GM19328 (cell line): ENCODE measurements around the gene MAP1LC3B.
"Not testable (repeated sequence)": the region's sequence is repeated elsewhere in the genome, so short reads cannot be mapped to it uniquely, and the experiment has no call there.

ENCODE experiments used
- ATAC-seq: cut with Tn5 transposase; IDR thresholded peaks from one replicate; pipeline ENCODE4 v1.9.1; 2021; ENCODE audit warnings: mild to moderate bottlenecking, moderate library complexity; ENCODE audit not compliant: unreplicated experiment

MAP1LC3B gene

DNA sequence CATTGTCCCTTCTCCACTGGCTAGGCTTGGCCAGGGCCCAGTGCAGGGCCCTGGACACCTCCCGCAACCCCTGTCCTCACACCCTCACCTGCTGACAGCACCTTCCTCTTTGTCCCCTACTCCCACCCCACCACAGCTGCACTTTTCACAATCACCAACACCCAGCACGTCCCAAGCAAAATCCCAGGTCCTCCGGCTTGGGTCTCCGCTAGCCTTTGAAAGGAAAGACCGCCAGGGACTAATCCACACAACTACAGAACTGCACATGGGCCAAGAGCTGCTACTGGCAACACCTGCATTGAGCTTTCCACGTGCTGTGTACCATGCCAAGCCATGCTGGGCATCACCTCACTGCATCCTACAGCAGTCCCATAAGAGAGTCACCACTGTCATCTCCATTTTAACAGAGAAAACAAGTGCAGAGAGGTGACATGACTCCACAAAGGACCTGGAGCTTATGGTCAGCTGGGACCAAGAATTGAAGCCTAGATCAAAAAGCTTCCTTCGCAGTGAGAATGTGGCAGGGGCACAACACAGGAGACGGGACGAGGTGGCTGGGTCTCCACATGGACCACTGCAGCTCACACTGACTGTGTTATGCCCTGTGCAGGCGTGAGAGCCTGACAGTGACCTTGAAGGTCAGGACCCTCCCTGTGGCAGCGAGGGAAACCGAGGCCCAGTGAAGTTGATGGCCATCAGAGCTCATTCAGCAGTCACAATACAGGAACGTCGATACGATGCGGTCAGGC lies 31.1 kb upstream of the MAP1LC3B start:
- no peak for ATAC-seq

DNA sequence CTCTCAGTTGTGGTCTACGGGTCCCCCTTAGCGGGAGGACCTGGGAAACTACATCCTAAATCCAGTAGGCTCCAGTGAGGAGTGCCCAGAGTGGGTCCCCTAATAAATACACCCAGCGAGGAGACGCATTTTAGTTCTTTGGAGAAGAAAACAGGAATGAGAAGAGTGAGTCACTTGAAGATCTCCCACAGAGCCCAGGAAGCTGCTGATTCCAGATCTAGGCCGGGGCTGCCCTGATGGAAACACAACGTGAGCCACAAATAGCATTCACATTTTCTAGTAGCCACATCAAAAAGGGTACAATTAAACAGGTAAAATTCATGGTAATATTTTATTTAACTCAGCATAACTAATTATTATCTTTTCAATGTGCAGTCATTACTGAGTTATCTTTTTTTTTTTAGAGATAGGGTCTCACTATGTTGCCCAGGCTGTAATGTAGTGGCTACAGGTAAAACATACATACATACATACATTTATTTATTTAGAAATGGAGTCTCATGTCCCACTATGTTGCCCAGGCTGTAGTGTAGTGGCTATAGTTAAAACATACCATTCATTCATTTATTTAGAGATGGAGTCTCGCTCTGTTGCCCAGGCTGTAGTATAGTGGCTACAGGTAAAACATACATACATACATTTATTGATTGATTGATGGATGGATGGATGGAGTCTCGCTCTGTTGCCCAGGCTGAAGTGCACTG lies 30.1 kb upstream of the MAP1LC3B start:
- no peak for ATAC-seq

DNA sequence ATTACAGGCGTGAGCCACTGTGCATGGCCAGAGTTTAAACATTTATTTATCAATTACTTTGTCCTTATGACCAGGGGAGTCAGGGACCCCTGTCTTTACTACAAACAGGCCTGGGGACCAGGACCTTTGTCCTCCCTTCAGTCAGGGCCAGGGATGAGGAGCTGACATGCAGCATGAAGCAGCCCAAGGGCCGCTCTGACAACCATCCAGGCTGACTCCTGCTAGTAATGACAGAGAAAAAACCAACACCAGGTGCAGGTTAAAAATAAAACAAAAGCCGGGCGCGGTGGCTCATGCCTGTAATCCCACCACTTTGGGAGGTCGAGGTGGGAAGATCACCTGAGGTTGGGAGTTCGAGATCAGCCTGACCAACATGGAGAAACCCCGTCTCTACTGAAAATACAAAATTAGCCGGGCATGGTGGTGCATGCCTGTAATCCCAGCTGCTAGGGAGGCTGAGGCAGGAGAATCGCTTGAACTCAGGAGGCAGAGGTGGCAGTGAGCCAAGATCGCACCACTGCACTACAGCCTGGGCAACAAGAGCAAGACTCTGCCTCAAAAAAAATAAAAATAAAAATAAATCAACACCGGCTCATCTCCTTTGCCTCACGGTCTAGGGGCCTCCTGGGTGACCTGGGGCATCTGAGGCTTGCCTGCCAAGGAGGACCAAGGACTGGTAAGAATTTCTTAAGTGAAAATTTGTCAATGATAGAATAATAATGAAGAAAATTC lies 29.1 kb upstream of the MAP1LC3B start:
- not testable (repeated sequence) for ATAC-seq

DNA sequence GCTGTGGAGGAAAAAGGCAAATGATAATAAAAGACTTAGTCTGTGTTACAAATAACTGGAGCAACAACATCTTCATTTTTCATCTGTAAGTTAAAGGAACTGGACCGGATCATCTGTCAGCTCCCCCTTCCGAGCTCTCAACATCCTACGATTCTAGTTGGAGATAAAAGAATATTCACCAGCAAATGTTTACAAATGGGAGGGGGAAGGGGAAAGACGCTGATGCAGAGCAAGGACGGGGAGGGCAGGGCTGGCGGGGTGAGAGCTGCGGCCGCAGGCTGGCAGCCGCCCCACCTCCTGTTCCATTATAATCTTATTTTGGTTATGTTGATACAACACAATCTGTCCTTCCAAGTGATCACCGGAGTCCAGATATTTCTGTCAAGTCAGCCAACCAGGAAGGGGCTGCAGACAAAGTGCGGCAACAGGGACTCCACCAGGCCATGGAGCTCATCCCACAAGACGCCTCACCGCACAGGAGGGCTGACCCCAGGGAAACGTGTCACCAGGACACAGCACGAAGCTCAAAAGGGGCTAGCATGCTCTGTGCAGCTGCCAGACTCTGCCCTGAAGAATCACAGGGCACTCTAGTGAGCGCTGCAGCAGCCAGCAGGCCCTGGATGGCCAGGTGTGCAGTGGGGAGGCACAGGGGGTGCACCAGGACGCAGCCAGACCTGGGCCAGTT lies 28.2 kb upstream of the MAP1LC3B start:
- ATAC-seq, result no peak

DNA sequence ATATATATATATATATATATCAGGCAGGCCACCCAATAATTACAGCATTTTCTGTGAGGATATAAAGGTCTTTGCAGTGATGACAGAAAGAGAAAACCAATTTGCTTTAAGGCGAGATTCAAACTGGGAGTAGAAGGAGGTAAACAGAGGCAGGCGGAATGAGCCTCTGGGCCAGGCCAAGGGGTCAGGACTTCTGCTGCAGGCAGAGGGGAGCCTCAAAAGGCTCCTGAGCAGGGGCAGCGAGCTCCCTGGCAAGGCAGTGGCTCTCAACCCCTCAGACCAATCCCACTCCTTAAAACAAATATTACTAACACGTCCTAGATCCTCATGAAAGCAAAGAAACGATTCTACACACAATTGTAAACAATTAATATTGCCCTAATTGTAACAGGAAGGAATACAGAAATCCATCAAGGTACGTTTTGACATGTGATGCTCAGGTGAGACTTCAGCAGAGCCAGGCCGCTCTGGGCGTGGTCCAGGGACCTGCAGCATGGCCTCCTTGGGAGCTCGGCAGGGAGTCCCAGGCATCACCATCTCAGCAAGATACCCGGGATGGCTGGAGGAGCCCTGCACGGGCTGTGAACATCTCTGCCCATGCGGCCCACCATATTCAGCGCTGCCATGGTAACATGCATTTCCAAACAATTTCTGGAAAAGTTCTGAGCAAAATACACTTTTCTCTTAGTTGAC lies 27.0 kb upstream of the MAP1LC3B start:
- no peak for ATAC-seq

DNA sequence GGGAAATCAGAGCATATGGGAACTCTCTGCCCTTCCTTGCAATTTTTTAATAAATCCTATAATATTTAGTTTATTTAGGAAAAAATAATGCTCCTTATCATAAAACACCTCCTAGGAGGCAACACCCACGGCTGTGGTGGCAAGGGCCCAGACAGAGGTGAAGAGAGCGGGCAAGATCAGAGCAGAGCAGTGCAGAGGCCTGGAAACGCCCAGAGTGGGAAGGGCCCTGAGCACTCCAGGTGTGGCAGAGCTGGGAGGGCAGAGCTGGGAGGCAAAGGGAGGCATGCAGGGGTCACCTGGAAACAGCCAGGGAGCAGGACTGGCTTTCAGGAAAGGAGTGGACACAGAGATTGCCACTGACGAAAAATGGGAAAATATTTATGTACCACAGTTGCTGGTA lies 25.8 kb upstream of the MAP1LC3B start:
- ATAC-seq, result no peak

DNA sequence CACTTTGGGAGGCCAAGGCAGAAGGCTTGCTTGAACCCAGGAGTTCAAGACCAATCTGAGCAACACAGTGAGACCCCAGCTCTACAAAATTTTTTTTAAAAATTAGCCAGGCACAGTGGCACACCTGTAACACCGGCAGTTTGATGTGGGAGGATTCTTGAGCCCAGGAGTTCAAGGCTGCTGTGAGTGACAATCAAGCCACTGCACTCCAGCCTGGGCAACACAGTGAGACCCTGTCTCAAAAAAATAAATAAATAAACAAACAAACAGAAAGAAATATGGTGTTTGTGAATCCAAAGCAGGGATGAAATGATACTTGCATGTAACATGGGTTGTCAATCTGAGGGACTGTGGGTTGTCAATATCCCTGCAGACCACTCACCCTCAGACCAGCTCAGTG lies 25.2 kb upstream of the MAP1LC3B start:
- no peak for ATAC-seq

DNA sequence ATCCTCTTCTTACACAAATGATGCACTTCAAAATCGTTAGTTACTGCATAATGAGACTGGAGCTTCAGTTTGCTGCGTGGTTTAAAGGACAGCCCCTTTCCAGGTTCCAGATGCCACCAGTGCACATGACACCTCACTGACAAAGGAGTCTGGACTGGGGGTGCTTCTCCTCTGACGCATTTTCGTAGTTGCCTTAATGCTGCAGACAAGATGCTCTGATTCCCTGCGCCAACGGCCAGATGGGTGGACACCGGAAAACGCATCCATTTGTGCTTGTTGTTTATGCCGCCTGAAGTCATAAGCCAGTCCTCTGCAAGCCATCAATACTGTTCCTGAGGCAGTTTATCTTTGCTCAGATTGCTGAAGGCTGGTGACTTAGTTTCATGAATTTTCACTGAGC lies 24.6 kb upstream of the MAP1LC3B start:
- ATAC-seq, result no peak

DNA sequence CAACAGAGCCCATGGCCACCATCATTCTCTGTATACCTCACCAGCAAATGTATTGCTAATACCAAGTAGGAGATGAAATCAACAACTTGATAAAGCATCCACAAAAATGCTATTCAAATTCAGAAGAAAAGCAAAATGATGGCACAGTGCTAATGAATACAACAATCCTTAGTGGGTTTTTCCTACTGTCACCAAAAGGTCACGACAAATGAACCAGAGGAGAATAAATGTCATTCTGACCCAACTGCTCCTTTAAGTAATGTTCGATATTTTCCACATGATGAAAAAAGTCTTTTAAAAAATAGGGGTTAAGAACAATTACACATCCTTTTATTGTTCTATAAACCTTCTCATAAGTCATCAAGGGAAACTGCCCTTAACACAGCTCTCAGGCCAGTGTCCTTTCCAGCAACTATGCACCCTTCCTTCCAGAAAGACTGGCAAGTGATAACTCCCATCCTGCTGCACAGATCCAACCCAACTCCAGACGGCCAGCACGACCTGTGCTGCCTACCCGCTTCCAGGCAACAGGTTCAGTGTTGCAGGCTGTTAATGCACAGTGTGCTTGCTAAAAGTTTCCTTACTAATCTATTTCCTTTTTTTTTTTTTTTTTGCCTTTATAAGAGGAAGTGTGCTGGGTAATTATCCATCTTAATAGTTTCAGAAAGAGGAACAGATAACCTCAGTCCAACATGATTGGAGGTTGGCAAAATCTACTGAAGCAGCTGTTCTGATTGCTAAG lies 23.9 kb upstream of the MAP1LC3B start:
- ATAC-seq, result no peak

DNA sequence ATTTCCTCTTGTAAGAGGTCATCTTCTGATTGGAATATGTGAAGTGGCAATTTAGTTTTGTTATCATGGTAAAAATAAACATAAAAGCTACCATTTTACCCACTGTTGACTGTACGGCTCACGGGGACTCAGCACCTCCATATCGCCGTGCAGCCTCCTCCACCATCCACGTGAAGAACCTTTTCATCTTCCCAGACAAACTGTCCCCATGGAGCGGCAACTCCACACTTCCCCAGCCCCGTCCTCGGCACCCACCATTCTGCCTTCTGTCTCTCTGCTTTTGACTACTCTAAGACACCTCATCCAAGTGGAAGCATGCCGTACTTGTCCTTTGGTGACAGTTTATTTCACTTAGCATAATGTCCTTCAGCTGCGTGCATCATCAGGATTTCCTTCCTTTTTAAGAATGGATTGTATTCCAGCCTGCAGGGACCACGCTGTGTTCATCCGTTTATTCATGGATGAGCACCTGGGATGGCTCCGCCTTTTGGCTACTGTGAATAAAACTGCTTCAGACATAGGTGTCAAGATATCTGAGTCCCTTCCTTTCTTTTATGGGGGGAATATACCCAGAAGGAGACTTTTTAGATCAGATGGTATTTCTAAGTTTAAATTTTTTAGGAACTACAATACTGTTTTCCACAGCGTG lies 22.9 kb upstream of the MAP1LC3B start:
- no peak for ATAC-seq

DNA sequence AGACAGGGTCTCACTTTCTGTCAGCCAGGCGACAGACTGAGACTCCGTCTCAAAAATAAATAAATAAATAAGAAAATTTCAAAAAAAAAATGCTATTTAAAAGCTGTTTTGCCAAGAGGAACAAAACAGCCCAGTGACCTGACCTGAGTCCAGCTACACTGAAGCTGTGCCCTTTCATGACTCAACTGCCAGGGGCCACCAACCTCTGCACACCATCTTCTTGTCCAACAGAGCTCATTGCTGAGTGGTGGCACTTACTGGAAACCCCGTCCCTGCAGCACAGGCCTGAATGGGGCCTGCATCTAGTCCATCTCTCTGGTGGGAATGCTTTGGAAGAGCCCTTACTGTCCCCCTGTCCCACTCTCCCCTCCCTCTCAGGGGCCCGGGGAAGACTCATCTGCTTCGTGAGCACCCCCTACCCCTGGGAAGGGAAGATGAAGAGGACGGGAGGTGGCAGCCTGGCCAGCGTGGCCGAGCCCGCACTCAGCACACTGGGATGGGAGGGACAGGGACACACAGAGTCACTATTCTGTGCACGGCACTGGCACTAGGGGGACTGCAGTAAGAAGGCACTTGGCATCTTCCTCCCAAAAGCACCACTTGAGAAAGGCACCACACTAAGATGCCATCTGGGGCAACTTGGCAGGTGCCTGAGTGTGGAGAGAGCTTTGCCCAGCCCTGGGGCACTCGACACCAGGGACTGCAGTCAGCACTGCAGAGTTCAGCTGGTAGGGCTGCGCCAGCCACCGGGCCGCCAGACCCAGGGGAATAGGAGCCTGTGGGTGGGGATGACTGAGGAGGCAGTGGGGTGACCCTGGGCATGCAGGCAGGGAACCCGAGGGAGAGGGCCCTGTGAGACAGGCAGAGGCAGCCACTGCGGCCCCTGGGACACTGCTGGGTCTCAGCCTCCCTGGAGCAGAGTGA lies 22.1 kb upstream of the MAP1LC3B start:
- no peak for ATAC-seq

DNA sequence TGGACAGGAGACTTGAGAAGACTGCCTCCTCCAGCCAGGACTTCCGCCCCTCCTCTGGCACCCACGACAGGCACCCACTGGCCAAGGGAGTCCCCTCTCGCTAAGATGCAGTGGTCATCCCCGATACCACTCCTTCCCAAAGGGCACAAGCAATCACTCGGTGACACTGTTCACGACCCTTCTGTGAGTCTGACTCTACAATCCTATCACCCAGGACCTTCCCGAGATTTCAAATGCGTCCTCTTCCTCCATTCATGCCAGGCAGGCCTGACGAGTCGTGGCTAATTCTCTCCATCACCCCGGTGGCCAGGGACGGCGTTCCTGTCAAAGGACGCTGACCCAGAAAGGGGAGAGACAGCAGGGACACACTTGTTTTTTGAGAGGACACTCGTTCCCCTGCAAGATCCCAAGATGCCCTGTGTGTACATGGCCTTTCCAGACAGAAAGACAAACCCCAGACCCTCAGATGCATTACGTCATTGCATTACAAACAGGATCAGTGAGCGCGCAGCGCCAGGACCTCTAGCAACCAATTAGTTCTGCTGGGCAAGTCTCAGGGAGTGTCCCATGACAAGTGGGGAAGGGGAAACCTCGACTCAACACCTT lies 20.8 kb upstream of the MAP1LC3B start:
- ATAC-seq, result no peak

DNA sequence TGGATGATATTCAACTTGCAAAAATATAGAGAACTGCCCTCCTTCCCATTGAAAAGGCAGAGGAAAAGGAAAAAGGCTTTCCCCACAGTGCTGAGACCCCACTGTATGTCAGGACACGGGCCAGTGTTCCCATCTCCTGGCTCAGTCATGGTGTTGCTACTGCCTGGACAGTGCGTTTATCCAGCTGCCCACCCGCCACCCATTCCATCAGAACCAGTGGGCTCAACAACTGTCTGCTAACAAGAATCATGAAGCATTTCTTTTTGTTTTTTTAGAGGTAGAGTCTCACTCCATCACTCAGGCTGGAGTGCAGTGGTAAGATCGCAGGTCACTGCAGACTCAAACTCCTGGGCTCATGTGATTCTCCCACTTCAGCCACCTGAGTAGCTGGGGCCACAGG lies 19.8 kb upstream of the MAP1LC3B start:
- ATAC-seq, result no peak

DNA sequence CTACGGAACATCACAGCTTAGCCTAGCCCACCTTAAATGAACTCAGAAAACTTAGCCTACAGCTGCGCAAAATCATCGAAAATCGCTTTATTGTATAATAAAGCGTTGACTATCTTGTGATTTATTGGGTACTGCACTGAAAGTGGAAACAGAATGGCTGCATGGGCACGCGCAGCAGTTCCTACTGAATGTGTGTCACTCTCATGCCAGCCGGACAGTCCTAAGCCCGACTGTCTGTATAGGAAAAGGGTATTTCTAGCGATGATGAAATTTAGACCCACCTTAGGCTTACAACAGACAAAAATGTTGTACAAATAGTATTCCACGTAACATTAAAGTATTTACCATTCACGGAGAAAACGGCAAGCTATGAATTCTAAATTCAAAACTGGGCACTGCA lies 17.8 kb upstream of the MAP1LC3B start:
- ATAC-seq, result no peak

DNA sequence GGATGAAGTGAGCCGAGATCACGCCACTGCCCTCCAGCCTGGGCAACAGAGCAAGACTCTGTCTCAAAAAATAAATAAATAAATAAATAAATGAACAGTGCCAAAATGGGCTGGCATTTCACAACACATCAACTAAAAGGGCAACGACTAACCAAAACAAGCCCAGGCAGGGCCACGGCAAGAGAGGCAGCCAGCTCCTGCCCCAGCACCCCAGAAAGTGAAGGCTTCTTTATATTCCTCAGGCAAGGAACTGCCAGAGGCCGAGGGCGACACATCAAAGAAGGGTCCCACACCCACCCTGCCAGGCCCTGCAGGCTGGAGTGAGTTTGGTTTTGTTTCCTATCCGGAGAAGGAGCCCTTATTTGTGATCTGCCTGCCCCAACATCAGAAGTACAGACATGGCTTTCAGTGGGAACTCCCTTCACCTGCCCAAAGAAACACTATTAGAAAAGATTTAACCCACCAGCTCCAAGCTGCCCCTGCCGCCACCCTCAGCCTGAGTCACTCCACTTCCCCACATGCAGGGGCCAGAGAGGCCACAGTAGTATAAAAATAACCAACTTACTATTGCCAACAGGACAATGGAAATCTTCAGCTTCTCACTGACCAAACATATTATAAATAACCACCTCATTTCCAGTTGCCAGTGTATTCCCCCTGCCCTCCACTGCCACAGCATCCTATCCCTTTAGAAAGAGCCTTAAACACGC lies 16.6 kb upstream of the MAP1LC3B start:
- no peak for ATAC-seq

DNA sequence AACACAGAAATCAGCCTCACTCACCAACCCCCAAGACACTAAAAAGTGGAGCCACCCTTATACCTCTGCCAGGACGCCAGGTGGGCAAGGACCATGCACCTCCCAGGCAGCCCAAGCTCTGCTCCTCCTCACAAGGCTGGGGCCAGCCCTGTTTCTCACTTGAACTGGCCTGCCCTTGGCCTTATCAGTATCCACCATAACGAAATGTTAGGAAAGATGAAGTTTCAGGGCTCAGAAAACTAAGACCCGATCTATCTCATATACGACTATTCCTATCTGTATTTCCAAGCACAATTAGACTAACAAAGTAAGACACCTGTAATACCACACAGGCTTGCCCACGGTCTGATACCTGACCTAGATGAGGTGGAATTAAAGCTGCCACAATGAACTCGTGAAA lies 15.5 kb upstream of the MAP1LC3B start:
- no peak for ATAC-seq

DNA sequence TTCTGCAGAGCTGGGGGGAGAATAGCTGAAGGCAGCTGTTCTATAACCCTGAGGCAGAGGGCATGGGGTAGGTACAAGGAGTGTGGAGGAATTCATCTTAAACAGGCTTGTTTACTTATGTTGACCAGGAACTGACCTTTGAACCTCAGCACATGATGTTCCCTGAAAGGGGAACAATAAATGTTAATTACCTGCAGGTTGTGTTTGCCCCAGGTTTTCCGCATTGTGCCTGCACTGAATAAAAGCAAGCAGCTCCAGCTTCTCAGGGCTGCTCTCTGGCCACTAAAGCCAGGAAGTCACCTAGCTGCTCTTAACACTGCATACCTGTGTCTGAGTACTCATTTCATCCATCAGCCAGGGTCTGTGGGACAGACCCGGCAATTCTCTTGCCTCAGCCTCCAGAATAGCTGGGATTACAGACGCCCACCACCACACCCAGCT lies 12.8 kb upstream of the MAP1LC3B start:
- not testable (repeated sequence) for ATAC-seq
